HUES6 (cell line): ENCODE data around the gene ACBD4.

Experiments used
- H3K27ac ChIP-seq: 2 replicates; pipeline ENCODE4 v1.7.0; 2013; ENCODE audit warnings: low read depth, mild to moderate bottlenecking, low read length, inconsistent platforms
- H3K27me3 ChIP-seq: 2 replicates; pipeline ENCODE4 v1.6.1; 2013; ENCODE audit warnings: low read length; ENCODE audit not compliant: control insufficient read depth, insufficient read depth
- H3K36me3 ChIP-seq: 2 replicates; pipeline ENCODE4 v1.6.1; 2013; ENCODE audit warnings: low read length; ENCODE audit not compliant: control insufficient read depth, insufficient read depth
- H3K4me1 ChIP-seq: 2 replicates; pipeline ENCODE4 v1.6.1; 2013; ENCODE audit warnings: low read length; ENCODE audit not compliant: control insufficient read depth, insufficient read depth
- H3K4me3 ChIP-seq: 2 replicates; pipeline ENCODE4 v1.5.1; 2013; ENCODE audit warnings: low read depth, low read length
- H3K9ac ChIP-seq: one replicate; pipeline ENCODE4 v1.6.1; 2013; ENCODE audit warnings: mild to moderate bottlenecking, low read length
- H3K9me3 ChIP-seq: 2 replicates; pipeline ENCODE4 v1.6.1; 2013; ENCODE audit warnings: low read depth, low read length; ENCODE audit not compliant: control insufficient read depth, insufficient read depth

Gene ACBD4

DNA sequence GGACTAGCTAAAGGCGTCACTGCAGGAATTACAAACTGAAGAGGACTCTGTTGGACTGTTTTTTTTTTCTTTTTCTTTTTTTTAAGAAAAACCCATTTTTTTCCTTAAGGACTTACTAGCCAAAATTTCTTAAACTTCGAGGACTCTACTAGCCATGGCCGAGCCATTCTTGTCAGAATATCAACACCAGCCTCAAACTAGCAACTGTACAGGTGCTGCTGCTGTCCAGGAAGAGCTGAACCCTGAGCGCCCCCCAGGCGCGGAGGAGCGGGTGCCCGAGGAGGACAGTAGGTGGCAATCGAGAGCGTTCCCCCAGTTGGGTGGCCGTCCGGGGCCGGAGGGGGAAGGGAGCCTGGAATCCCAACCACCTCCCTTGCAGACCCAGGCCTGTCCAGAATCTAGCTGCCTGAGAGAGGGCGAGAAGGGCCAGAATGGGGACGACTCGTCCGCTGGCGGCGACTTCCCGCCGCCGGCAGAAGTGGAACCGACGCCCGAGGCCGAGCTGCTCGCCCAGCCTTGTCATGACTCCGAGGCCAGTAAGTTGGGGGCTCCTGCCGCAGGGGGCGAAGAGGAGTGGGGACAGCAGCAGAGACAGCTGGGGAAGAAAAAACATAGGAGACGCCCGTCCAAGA is 13.7 kb downstream of the ACBD4 start:
- Histone ChIP-seq H3K36me3 (no peaks in the 10 kb centered on the region), H3K27ac (no peak overlapping the region; the same call in 1 of the 2 replicates), H3K9ac (peak overlapping the region; percentile 85)

DNA sequence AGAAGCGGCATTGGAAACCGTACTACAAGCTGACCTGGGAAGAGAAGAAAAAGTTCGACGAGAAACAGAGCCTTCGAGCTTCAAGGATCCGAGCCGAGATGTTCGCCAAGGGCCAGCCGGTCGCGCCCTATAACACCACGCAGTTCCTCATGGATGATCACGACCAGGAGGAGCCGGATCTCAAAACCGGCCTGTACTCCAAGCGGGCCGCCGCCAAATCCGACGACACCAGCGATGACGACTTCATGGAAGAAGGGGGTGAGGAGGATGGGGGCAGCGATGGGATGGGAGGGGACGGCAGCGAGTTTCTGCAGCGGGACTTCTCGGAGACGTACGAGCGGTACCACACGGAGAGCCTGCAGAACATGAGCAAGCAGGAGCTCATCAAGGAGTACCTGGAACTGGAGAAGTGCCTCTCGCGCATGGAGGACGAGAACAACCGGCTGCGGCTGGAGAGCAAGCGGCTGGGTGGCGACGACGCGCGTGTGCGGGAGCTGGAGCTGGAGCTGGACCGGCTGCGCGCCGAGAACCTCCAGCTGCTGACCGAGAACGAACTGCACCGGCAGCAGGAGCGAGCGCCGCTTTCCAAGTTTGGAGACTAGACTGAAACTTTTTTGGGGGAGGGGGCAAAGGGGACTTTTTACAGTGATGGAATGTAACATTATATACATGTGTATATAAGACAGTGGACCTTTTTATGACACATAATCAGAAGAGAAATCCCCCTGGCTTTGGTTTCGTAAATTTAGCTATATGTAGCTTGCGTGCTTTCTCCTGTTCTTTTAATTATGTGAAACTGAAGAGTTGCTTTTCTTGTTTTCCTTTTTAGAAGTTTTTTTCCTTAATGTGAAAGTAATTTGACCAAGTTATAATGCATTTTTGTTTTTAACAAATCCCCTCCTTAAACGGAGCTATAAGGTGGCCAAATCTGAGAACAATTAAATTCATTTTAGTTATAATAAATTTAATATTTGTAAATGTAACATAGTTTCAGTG is 14.5 kb downstream of the ACBD4 start:
- Histone ChIP-seq H3K4me3 (peak overlapping the region; percentile 93), H3K9ac (peak overlapping the region; percentile 85), H3K27ac (no peak overlapping the region; the same call in 1 of the 2 replicates), H3K27me3 (no peaks in the 10 kb centered on the region), H3K36me3 (no peaks in the 10 kb centered on the region), H3K9me3 (no peaks in the 10 kb centered on the region), H3K4me1 (peaks cover 12% of the 10 kb centered on the region)

More for the DNA sequence above, 13.7 kb downstream of the ACBD4 start:
- peaks cover 17% of the 10 kb centered on the region for H3K4me1 ChIP-seq
- H3K9me3 ChIP-seq: no peaks in the 10 kb centered on the region
- peak overlapping the region; percentile 93 for H3K4me3 ChIP-seq
- no peaks in the 10 kb centered on the region for H3K27me3 ChIP-seq

DNA sequence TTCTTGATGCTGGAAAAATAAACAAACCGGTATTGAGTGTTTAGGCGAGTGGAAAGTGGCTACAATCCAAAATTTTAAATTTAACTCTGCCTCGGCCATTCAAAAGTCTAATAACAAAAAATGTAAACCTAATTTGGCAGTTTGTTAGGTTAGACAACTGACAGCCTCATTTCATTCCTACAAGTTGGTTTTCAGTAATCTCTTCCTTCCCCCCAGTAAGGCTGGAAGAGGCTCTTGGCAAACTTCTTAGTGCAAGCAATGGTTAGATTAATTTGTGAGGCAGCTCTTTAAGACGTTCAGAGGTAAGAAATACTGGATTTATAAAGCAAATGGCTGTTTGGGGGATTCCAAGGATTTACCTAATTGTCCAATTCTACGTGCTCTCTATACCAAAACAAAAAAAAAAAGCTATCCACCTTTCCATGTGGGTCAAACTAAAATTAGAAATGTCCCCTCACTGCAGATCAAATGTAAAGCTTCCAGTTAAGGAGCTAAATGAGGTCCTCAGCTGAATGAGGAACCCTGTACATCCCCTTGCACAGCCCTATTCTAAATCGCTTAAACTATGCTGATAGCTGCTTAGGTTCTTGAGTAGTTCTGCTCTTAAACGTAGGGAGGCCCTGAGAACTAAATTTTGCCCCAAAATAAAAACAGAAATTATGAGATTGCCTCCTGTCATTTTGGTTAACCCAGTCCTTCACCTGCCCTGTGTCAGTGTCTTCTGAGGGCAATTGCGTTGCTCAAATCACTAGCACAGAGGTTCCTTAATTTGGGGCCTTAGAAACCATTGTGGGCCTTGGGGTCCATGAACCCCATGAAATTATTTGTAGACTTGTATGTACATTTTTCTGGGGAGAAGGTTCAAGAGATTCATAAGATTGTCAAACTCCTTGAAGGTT is 15.7 kb downstream of the ACBD4 start:
- Histone ChIP-seq H3K27me3 (no peaks in the 10 kb centered on the region), H3K27ac (no peak overlapping the region), H3K4me3 (peak overlapping the region; percentile 93), H3K9ac (no peak overlapping the region), H3K9me3 (no peaks in the 10 kb centered on the region), H3K36me3 (no peaks in the 10 kb centered on the region), H3K4me1 (peaks cover 7% of the 10 kb centered on the region; the same call in 1 of the 2 replicates)

DNA sequence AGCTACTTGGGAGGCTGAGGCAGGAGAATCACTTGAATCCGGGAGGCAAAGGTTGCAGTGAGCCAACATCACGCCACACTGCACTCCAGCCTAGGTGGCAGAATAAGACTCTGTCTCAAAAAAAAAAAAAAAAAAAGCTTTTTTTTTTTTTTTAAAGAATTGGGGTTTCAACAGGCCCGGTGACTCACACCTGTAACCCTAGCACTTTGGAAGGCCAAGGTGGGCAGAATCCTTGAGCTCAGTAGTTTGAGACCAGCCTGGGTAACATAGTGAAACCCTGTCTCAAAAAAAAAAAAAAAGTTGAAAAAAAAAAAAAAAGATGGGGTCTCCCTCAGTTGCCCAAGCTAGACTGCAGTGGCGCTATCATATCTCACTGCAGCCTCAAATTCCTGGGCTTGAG is 19.5 kb downstream of the ACBD4 start:
- H3K36me3 ChIP-seq: no peaks in the 10 kb centered on the region
- H3K27me3 ChIP-seq: no peaks in the 10 kb centered on the region
- no peak overlapping the region for H3K27ac ChIP-seq
- no peaks in the 10 kb centered on the region for H3K9me3 ChIP-seq
- no peak overlapping the region for H3K4me3 ChIP-seq
- H3K9ac ChIP-seq: no peak overlapping the region
- H3K4me1 ChIP-seq: peaks cover 8% of the 10 kb centered on the region

DNA sequence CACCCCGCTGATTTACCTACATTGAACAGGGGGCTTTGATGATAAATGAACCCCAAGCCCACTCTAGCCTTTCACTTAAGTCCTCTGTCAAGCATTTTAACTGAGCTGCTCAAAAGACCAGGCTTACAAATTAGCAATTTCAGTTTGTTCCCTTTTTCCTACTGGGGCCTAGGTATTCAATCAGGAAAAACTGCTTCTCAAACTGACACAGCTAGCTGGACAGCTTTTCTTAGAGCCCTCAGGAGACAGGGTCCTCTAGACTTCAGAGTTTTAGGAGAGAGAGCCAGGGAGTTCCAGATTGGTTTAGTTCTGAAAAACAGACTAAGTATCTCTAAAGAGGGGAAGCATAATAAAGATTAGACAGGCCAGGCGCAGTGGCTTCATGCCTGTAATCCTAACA is 20.0 kb downstream of the ACBD4 start:
- no peak overlapping the region for H3K27ac ChIP-seq
- no peaks in the 10 kb centered on the region for H3K36me3 ChIP-seq
- no peaks in the 10 kb centered on the region for H3K9me3 ChIP-seq
- no peak overlapping the region for H3K9ac ChIP-seq
- H3K4me1 ChIP-seq: peaks cover 12% of the 10 kb centered on the region
- H3K4me3 ChIP-seq: no peak overlapping the region
- no peaks in the 10 kb centered on the region for H3K27me3 ChIP-seq

DNA sequence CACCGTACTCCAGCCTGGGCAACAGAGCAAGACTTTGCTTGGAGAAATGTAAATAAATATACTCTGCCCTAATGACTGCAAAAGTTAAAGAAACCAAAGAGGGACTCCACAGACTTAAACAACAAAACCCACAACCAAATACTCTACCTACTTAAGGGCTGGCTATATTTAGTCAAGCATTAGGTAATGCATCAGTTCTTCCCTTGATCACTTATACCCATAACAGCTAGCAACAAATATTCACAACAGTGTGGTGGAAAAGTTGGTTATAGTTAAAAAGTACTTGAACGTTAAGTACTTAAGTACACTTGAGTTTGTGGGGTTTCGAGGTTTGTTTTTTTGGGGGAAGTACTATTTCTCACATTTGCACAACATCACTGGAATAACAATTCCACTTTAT is 20.8 kb downstream of the ACBD4 start:
- Histone ChIP-seq H3K9ac (no peak overlapping the region), H3K27ac (no peak overlapping the region)

DNA sequence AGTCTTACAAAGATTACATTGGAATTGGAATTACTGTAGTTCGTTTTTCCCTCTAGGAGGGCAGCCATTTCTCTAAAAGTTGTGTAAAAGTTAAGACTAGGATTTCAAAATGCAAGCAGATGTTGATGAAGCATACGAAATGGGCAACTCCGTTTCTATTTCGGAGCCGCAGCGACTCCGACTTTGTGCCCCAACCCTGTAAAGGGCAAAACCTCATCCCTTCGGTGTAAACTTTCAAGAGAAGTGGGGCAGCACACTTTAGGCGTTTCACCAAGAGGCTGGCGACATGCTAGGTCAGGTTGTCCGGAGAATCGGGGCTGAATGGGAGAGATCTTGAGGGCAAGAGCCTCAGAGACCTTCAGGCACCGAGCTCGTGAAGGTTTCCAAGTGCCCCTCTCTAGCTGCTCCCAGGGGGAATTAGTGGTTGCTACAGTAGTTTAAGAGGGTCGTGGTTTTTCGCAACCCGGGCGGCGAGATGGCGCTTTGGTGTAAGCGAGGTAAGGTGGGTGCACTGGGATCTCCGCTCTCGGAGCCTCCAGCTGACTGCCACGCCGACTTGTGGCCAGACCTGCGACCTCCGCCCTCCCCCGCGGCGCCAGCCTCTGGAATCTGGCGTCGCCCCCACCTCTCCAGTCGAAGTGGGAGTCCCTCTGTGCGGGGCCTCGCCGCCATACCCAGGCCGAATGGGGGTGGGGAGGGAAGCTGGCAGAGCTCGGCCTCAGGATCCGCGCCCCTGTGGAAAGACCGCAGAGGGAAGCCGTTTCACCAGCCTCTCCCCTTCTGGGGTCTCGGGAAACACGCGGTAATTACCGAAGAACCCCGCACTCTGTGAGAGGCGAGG is 25.2 kb downstream of the ACBD4 start:
- Histone ChIP-seq H3K27ac (peak overlapping the region; percentile 100), H3K27me3 (no peaks in the 10 kb centered on the region), H3K4me3 (peak overlapping the region; percentile 92), H3K4me1 (peaks cover 21% of the 10 kb centered on the region), H3K9ac (peak overlapping the region; percentile 100), H3K9me3 (no peaks in the 10 kb centered on the region), H3K36me3 (peaks cover 5% of the 10 kb centered on the region)

More for the DNA sequence above, 20.8 kb downstream of the ACBD4 start:
- no peak overlapping the region for H3K4me3 ChIP-seq
- peaks cover 2% of the 10 kb centered on the region; the same call in 1 of the 2 replicates for H3K36me3 ChIP-seq
- H3K27me3 ChIP-seq: no peaks in the 10 kb centered on the region
- no peaks in the 10 kb centered on the region for H3K9me3 ChIP-seq
- H3K4me1 ChIP-seq: peaks cover 13% of the 10 kb centered on the region

DNA sequence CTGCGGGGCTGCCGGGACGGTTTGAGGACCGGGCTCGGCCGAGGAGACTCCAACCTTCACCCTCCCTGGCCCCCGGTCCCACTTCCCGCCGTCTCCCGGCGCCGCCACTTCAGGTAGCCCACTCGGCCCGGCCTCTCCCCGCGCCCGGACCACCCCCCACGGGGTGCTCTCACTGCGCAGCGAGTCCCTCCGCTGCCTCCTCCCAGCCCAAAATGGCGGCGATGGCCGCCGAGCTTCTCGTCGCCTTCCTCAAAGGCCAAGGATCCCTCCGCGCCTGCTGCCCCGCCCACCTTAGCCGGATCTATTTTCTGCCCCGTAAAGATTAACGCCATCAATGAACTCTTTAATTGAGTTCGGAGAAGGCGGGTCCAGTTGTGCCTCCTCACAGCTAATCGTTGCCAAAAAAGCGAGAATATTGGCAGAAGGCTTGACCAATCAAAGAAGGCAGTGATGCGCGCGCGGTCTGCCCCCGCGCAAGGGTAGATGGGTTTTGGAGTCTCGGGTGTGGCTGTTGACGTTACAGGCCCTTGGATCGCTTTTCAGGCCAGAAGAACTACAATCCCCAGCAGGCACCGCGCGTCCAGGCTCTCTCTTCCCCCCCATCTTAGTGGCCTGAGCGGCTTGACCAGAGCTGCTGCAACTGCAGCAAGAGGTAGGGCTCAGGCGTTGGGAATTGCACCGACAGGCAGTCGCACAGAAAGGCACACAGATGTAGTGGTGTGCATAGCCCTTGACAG is 26.0 kb downstream of the ACBD4 start, which contains the start of gene HEXIM2:
HEXIM2 (plus strand) TSS at position 588 of the 737 bp plus-strand sequence. CDS start 919 bp downstream, outside the sequence.
- Histone ChIP-seq H3K4me3 (peak within 1 kb of the TSS; percentile 92), H3K27ac (peak within 1 kb of the TSS; percentile 100), H3K36me3 (peaks cover 5% of the 10 kb centered on the region), H3K9me3 (no peaks in the 10 kb centered on the region), H3K9ac (peak within 1 kb of the TSS; percentile 100), H3K4me1 (peaks cover 21% of the 10 kb centered on the region), H3K27me3 (no peaks in the 10 kb centered on the region)

DNA sequence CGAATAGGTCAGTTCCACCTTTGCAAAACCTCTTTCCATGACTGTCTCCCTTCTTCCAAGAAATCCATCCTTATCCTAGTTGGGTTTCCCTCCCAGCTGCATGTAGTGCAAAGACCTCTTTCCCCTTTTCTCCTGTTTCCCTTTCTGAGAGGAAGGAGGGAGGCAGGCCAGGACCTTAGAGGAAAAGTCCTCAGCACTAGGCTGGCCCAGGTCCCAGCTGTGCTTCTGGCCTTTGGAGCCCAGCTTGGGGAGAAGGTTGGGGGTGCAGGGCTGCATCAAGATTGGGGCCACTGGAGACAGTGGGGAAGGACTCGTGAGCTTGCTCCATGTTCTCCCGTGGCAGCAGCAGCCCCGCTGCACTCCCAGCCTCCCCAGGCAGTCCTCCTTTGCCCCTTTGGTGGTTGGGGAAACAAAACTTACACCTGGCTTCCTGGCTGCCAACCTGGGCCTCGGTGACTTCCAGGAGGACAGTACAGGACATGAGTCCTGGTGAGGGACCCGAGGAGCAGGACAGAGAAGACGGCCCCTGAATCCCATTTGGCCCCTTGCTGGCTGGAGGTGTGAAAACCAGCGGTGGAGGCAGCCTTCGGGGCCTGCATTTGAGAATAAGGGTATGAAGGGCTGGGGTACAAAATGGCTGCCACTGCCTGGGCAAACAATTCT is 26.7 kb downstream of the ACBD4 start:
- Histone ChIP-seq H3K4me1 (peaks cover 21% of the 10 kb centered on the region), H3K9ac (peak overlapping the region; percentile 7), H3K9me3 (no peaks in the 10 kb centered on the region), H3K27me3 (no peaks in the 10 kb centered on the region), H3K27ac (peak overlapping the region; percentile 1; the same call in 1 of the 2 replicates), H3K4me3 (peak overlapping the region; percentile 57), H3K36me3 (peaks cover 5% of the 10 kb centered on the region)
